K562 (cell line): Measurements from ENCODE around the gene ZNF521.

ENCODE experiments used
- HDGF ChIP-seq: fragments of 450-650 bp; IDR thresholded peaks from 2 replicates; pipeline ENCODE4 v1.6.1; 2016
- POLR2A ChIP-seq: fragments of 450-650 bp; conservative IDR thresholded peaks from 2 replicates; pipeline ENCODE4 v1.6.1; 2016
- TF ChIP-seq, protein P1 (sequence below): fragments of 250-450 bp; sonication (Bioruptor Pico); IDR thresholded peaks from 2 replicates; pipeline ENCODE4 v1.8.0; 2021; ENCODE audit warnings: mild to moderate bottlenecking, moderate library complexity

DNA sequence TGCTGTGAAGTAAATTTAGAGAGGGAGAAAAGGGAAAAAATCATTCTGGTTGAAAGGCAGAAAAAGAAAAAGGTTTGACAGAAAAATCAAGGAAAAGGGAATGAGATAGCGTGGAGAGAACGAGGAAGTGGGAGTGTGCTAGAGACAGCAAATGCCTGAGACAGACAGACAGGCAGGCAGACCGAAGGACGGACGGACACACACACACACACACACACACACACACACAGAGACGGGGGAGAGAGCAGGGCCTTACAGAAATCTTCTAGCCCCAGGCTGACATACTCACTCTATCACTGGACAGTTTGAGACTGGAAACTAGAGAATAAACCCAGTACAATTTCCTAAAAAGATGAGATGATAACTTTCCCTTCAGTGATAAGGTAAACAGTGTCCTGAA lies 238.4 kb downstream of the ZNF521 start:
- no peak for TF ChIP-seq HDGF
- TF ChIP-seq, protein P1, sequence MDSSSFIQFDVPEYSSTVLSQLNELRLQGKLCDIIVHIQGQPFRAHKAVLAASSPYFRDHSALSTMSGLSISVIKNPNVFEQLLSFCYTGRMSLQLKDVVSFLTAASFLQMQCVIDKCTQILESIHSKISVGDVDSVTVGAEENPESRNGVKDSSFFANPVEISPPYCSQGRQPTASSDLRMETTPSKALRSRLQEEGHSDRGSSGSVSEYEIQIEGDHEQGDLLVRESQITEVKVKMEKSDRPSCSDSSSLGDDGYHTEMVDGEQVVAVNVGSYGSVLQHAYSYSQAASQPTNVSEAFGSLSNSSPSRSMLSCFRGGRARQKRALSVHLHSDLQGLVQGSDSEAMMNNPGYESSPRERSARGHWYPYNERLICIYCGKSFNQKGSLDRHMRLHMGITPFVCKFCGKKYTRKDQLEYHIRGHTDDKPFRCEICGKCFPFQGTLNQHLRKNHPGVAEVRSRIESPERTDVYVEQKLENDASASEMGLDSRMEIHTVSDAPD (CRISPR knock-in tag), result no peak
- TF ChIP-seq POLR2A, result no peak
